Prostate gland (tissue), 2 donors: ENCODE results near the gene WDR35.

ENCODE experiments used
- POLR2A ChIP-seq: fragments of 450-650 bp; IDR thresholded peaks from one replicate; pipeline ENCODE4 v1.6.1; 2016; ENCODE audit warnings: antibody characterized with exemption, mild to moderate bottlenecking
- TF ChIP-seq, protein P1 (sequence below), 4 experiments: fragments of 200-600 bp in 2 of 4; fragments of 450-650 bp in 2 of 4; sonication (generic) in 2 of 4; IDR thresholded peaks; 1 replicate in 3 of 4; 2 replicates in 1 of 4; pipeline ENCODE4 v1.5.1; 2016 to 2019; ENCODE audit warnings: antibody characterized with exemption in 4 of 4, mild to moderate bottlenecking in 2 of 4, moderate library complexity in 2 of 4

DNA sequence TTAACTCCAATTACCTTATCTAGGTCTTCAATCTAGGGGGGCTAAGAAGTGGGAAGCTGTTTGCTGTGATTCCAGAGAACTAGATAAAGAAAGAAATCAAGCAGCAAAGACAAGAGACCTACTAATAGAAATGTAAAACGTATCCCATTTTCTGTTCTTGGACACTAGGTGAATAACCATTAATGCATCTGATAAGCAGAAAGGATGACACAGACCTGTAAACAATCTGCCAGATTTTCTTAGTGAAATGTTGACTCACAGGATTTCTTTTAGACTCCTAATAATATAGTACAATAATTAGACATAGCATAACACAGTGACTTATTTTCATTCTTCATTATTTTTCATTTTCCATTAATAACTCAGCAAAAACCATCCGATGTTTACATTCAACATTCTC lies 1.3 kb downstream of the WDR35 start:
- TF ChIP-seq, protein P1, sequence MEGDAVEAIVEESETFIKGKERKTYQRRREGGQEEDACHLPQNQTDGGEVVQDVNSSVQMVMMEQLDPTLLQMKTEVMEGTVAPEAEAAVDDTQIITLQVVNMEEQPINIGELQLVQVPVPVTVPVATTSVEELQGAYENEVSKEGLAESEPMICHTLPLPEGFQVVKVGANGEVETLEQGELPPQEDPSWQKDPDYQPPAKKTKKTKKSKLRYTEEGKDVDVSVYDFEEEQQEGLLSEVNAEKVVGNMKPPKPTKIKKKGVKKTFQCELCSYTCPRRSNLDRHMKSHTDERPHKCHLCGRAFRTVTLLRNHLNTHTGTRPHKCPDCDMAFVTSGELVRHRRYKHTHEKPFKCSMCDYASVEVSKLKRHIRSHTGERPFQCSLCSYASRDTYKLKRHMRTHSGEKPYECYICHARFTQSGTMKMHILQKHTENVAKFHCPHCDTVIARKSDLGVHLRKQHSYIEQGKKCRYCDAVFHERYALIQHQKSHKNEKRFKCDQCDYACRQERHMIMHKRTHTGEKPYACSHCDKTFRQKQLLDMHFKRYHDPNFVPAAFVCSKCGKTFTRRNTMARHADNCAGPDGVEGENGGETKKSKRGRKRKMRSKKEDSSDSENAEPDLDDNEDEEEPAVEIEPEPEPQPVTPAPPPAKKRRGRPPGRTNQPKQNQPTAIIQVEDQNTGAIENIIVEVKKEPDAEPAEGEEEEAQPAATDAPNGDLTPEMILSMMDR (IDR thresholded peaks at IDR 0.05) = no peak
- TF ChIP-seq POLR2A = no peak
